ENCODE measurements around the gene RAB36. TPM values are rescaled to one million over a fixed set of nuclear protein-coding genes. Genes with fewer than 3 reads are reported as not detected.
A peak's percentile ranks its signal among the peaks of the same experiment; 100 is the strongest.

RAB36 gene
- total and polyA plus RNA-seq, 12 donors = 4.0 to 13.0 (median 7.2) TPM

GRCh38 chr22:23177197-23177596 is 31.9 kb downstream of the RAB36 start:
- no peak for TF ChIP-seq CTCF (IDR thresholded peaks at IDR 0.05)
- no peak for TF ChIP-seq POLR2A (IDR thresholded peaks at IDR 0.05)
- WGBS, 4 donors = 81 to 95% (median 87%) methylated on average over 4 of the region's 4 CpGs
- H3K9me3 ChIP-seq (replicated peaks in 1 of 3) = no peaks in the 10 kb centered on the region
- DNase-seq = no peak
- intact Hi-C loops (cut with DNase I) = loop anchor here (2.0 to 5.0 kb wide), 3 partner anchors 105 to 210 kb away; no protein-coding TSS in a partner anchor
- H3K4me1 ChIP-seq (replicated peaks in 1 of 2) = peaks cover 16 to 28% of the 10 kb centered on the region in 2 donors
- H3K27me3 ChIP-seq = no peaks in the 10 kb centered on the region
- no peaks in the 10 kb centered on the region for H3K36me3 ChIP-seq (replicated peaks in 1 of 2)
- H3K27ac ChIP-seq = no peak overlapping the region
- no peak overlapping the region for H3K4me3 ChIP-seq

GRCh38 chr22:23178512-23179254 is 33.4 kb downstream of the RAB36 start:
- 29 to 58% (median 32%) methylated on average over 5 to 9 of the region's 9 CpGs for WGBS, 4 donors
- no peaks in the 10 kb centered on the region for H3K9me3 ChIP-seq (replicated peaks in 1 of 3)
- H3K4me3 ChIP-seq = no peak overlapping the region
- peak; percentile 92 to 98 (median 97) for TF ChIP-seq CTCF (IDR thresholded peaks at IDR 0.05)
- no peak for TF ChIP-seq POLR2A (IDR thresholded peaks at IDR 0.05)
- intact Hi-C loops (cut with DNase I) = loop anchor here (5.0 kb wide), 2 partner anchors 104 to 209 kb away; no protein-coding TSS in a partner anchor
- H3K27ac ChIP-seq = peak overlapping the region in 2 of 5 donors; percentile 69 to 92
- peak; percentile 47 to 81 (median 71) for DNase-seq
- H3K36me3 ChIP-seq (replicated peaks in 1 of 2) = no peaks in the 10 kb centered on the region
- no peaks in the 10 kb centered on the region for H3K27me3 ChIP-seq
- H3K4me1 ChIP-seq (replicated peaks in 1 of 2) = peaks cover 27 to 42% of the 10 kb centered on the region in 2 donors

- peak; percentile 42 to 73 (median 50) for DNase-seq
- intact Hi-C loops (cut with DNase I) = loop anchor here (5.0 kb wide), 2 partner anchors 103 to 208 kb away; no protein-coding TSS in a partner anchor
- WGBS, 4 donors = 37 to 40% (median 39%) methylated on average over 13 to 25 of the region's 25 CpGs
These were observed 34.4 kb downstream of the RAB36 start for GRCh38 chr22:23179381-23180299.

More at GRCh38 chr22:23179381-23180299, 34.4 kb downstream of the RAB36 start:
- H3K4me1 ChIP-seq (replicated peaks in 1 of 2) = peaks cover 27 to 51% of the 10 kb centered on the region in 2 donors
- H3K27me3 ChIP-seq = no peaks in the 10 kb centered on the region
- H3K36me3 ChIP-seq (replicated peaks in 1 of 2) = no peaks in the 10 kb centered on the region
- peak overlapping the region in 3 of 5 donors; percentile 60 to 92 (median 69) for H3K27ac ChIP-seq
- no peaks in the 10 kb centered on the region for H3K9me3 ChIP-seq (replicated peaks in 1 of 3)
- peak overlapping the region in 2 of 4 donors; percentile 37 to 82 for H3K4me3 ChIP-seq
- TF ChIP-seq POLR2A (IDR thresholded peaks at IDR 0.05) = no peak
- TF ChIP-seq CTCF (IDR thresholded peaks at IDR 0.05) = no peak

Data from adrenal gland (tissue), 12 donors.